A549 (cell line): ENCODE data around the gene SLC38A10.

ENCODE experiments used
- CEBPB ChIP-seq, 2 experiments: fragments of >200 bp in 1 of 2; sonication (Bioruptor Twin) in 1 of 2; formaldehyde crosslinking in 1 of 2; IDR thresholded peaks; 2 replicates each; pipeline ENCODE4 v1.6.1; 2012 to 2016
- CHD2 ChIP-seq: fragments of 150-350 bp; IDR thresholded peaks from 2 replicates; pipeline ENCODE4 v1.6.1; 2014; ENCODE audit warnings: low read length; ENCODE audit not compliant: partially characterized antibody
- CTCF ChIP-seq: fragments of >200 bp; sonication (Bioruptor Twin); formaldehyde crosslinking; IDR thresholded peaks from 3 replicates; pipeline ENCODE4 v1.5.1; 2016
- EP300 ChIP-seq, 2 experiments: fragments of >200 bp; sonication (Bioruptor Twin); formaldehyde crosslinking; IDR thresholded peaks; 2 replicates in 1 of 2; 3 replicates in 1 of 2; pipeline ENCODE4 v1.6.1; 2016 to 2017
- JUNB ChIP-seq: fragments of >200 bp; sonication (Bioruptor Twin); formaldehyde crosslinking; IDR thresholded peaks from 2 replicates; pipeline ENCODE4 v1.6.1; 2016
- POLR2A ChIP-seq: IDR thresholded peaks from 2 replicates; pipeline ENCODE4 v1.6.1; 2012; ENCODE audit warnings: mild to moderate bottlenecking, low read length
- RCOR1 ChIP-seq: fragments of 150-350 bp; IDR thresholded peaks from 2 replicates; pipeline ENCODE4 v1.6.1; 2014; ENCODE audit warnings: antibody characterized with exemption, low read length, low read depth
- ZNF302 ChIP-seq: fragments of 250-450 bp; sonication (Bioruptor Pico); IDR thresholded peaks from 2 replicates; pipeline ENCODE4 v1.9.0; 2021; ENCODE audit warnings: inconsistent platforms, mild to moderate bottlenecking, moderate library complexity
- TF ChIP-seq, protein P1 (sequence below): fragments of >200 bp; sonication (Bioruptor Twin); formaldehyde crosslinking; IDR thresholded peaks from 2 replicates; pipeline ENCODE4 v1.6.1; 2016
- TF ChIP-seq, protein P2 (sequence below): IDR thresholded peaks from 2 replicates; pipeline ENCODE4 v1.6.1; 2012

DNA sequence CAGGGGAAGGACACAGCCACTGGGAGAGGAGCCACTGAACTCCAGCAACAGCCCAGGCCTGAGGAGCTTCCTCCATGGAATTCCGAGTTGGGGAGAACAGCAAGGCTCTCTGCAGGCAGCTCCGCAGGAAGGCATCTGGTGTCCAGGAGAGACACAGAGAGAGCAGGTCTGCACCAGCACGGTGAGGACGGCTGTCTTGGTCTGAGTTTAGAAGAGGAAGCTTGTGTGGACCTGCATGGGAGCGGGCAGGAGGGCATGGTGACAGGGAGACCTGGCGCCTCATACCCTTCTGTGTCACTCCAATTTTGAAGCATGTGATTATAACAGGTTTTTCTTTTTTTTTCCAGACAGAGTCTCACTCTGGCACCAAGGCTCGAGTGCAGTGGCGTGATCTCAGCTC, 6.4 kb downstream of the SLC38A10 start:
- TF ChIP-seq POLR2A (no peak), CTCF (no peak), RCOR1 (no peak), CEBPB (IDR thresholded peaks at IDR 0.05) (no peak), ZNF302 (CRISPR knock-in tag) (no peak), CHD2 (no peak), EP300 (IDR thresholded peaks at IDR 0.05) (no peak), JUNB (no peak)
- TF ChIP-seq, protein P1, sequence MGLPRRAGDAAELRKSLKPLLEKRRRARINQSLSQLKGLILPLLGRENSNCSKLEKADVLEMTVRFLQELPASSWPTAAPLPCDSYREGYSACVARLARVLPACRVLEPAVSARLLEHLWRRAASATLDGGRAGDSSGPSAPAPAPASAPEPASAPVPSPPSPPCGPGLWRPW, result no peak
- TF ChIP-seq, protein P2, sequence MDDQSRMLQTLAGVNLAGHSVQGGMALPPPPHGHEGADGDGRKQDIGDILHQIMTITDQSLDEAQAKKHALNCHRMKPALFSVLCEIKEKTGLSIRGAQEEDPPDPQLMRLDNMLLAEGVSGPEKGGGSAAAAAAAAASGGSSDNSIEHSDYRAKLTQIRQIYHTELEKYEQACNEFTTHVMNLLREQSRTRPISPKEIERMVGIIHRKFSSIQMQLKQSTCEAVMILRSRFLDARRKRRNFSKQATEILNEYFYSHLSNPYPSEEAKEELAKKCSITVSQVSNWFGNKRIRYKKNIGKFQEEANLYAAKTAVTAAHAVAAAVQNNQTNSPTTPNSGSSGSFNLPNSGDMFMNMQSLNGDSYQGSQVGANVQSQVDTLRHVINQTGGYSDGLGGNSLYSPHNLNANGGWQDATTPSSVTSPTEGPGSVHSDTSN, result no peak
